PC-9 (cell line): Measurements from ENCODE around the gene VAV2. TPM values are rescaled to one million over a fixed set of nuclear protein-coding genes. Genes with fewer than 3 reads are reported as not detected.

Experiments used
- BruUV-seq: library from RNA; stranded (reverse); fragments of 400-500 nt; replicated peaks from 2 replicates; lab custom pipeline; 2021; lab: Mats Ljungman, UMichigan
- CTCF ChIA-PET: fragments of 300-600 bp; sonication (Branson Sonifier 250); formaldehyde crosslinking; loops from one replicate; lab custom pipeline; 2022; ENCODE audit warnings: antibody characterized with exemption; lab: Charles Lee
- POLR2A ChIA-PET: fragments of 300-600 bp; sonication (Branson Sonifier 250); formaldehyde crosslinking; loops from one replicate; lab custom pipeline; 2022; ENCODE audit warnings: antibody characterized with exemption; ENCODE audit not compliant: unreplicated experiment; lab: Charles Lee
- DNase-seq, 2 experiments: peaks; one replicate each; pipeline versions ENCODE4 v3.0.0 to v3.0.0-alpha.2; 2015 to 2022; ENCODE audit warnings: mixed read lengths in 1 of 2
- H2AFZ ChIP-seq: fragments of 200-600 bp; sonication (generic); 2 replicates; pipeline ENCODE4 v1.8.1; 2017; ENCODE audit warnings: antibody characterized with exemption
- H3F3A ChIP-seq: fragments of 200-600 bp; sonication (generic); 2 replicates; pipeline ENCODE4 v1.8.1; 2017; ENCODE audit warnings: antibody characterized with exemption, mild to moderate bottlenecking, low read depth; ENCODE audit not compliant: insufficient read depth
- H3K27ac ChIP-seq: fragments of 200-600 bp; sonication (generic); 2 replicates; pipeline ENCODE4 v1.6.1; 2016; ENCODE audit warnings: mixed run types
- H3K27me3 ChIP-seq: fragments of 200-600 bp; sonication (generic); 2 replicates; pipeline ENCODE4 v1.6.1; 2016; ENCODE audit warnings: low read depth, mixed run types; ENCODE audit not compliant: insufficient read depth
- H3K36me3 ChIP-seq: fragments of 200-600 bp; sonication (generic); 2 replicates; pipeline ENCODE4 v1.6.1; 2016; ENCODE audit warnings: low read depth, mixed run types
- H3K4me1 ChIP-seq: fragments of 200-600 bp; sonication (generic); replicated peaks from 2 replicates; pipeline ENCODE4 v1.6.1; 2016; ENCODE audit warnings: mixed run types; ENCODE audit not compliant: insufficient read depth
- H3K4me2 ChIP-seq: fragments of 200-600 bp; sonication (generic); 2 replicates; pipeline ENCODE4 v1.6.1; 2017; ENCODE audit warnings: mixed run types
- H3K4me3 ChIP-seq: fragments of 200-600 bp; sonication (generic); 2 replicates; pipeline ENCODE4 v1.6.1; 2016; ENCODE audit warnings: mixed run types
- H3K79me2 ChIP-seq: fragments of 200-600 bp; sonication (generic); 2 replicates; pipeline ENCODE4 v1.6.1; 2017; ENCODE audit warnings: low read depth, mixed run types
- H3K9me2 ChIP-seq: fragments of 200-600 bp; sonication (generic); 2 replicates; pipeline ENCODE4 v1.8.1; 2017; ENCODE audit warnings: mild to moderate bottlenecking; ENCODE audit not compliant: insufficient read depth
- H3K9me3 ChIP-seq: fragments of 200-600 bp; sonication (generic); 2 replicates; pipeline ENCODE4 v1.8.1; 2016; ENCODE audit warnings: low read depth; ENCODE audit not compliant: insufficient read depth
- H4K20me1 ChIP-seq: fragments of 200-600 bp; sonication (generic); 2 replicates; pipeline ENCODE4 v1.8.1; 2017; ENCODE audit not compliant: insufficient read depth
- EZH2 ChIP-seq: fragments of 200-600 bp; sonication (generic); IDR thresholded peaks from 2 replicates; pipeline ENCODE4 v1.8.0; 2017; ENCODE audit warnings: antibody characterized with exemption, low read depth
- intact Hi-C: fragments of 100-400 bp; cut with micrococcal nuclease; formaldehyde crosslinking; loops from one replicate; pipeline ENCODE4 v1.10.0; 2022; ENCODE audit not compliant: unreplicated experiment
- total RNA-seq: library from RNA; stranded (reverse); gene quantifications from 2 replicates; pipeline ENCODE4 v1.2.3, GENCODE V29; 2021
- TF ChIP-seq, protein P1 (sequence below): fragments of 200-600 bp; sonication (generic); conservative IDR thresholded peaks from 2 replicates; pipeline ENCODE4 v1.6.1; 2017; ENCODE audit warnings: mixed run types, antibody characterized with exemption, mild to moderate bottlenecking, moderate library complexity

The VAV2 gene
- total RNA-seq, 1 experiment from 2014 or later, result 36.5 TPM

DNA sequence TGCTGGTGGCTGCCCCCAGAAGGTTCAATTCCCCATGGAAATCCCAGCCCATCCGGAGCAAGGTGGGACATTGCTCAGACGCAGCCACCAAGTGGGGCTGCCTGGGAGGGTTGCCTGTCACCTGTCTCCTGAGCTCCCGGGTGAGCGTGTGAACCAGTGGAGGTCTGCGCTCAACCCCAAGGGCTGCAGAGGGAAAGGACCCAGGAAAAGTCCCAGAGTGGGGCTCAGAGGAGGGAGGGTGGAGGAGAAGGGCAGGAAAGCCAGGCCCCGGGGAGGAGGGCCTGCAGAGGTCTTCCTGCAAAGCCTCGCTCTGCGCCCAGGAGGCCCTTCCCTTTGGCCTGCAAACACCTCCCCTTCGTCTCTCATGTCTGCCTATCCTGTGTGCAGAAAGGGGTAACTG lies 134.5 kb downstream of the VAV2 start:
- Histone ChIP-seq H3K79me2 (peaks cover 12% of the 10 kb centered on the region), H3K36me3 (no peaks in the 10 kb centered on the region), H3F3A (peaks cover 21% of the 10 kb centered on the region), H3K9me2 (no peaks in the 10 kb centered on the region), H4K20me1 (no peaks in the 10 kb centered on the region), H3K4me3 (no peak overlapping the region), H3K27ac (no peak overlapping the region; the same call in 1 of the 2 replicates), H3K27me3 (no peaks in the 10 kb centered on the region), H3K4me2 (no peak overlapping the region), H3K4me1 (peaks cover 28% of the 10 kb centered on the region), H2AFZ (no peak overlapping the region), H3K9me3 (no peaks in the 10 kb centered on the region)
- ChIA-PET CTCF (no interaction called here), POLR2A (no interaction called here)
- no TSS peak for BruUV-seq
- TF ChIP-seq, protein P1, sequence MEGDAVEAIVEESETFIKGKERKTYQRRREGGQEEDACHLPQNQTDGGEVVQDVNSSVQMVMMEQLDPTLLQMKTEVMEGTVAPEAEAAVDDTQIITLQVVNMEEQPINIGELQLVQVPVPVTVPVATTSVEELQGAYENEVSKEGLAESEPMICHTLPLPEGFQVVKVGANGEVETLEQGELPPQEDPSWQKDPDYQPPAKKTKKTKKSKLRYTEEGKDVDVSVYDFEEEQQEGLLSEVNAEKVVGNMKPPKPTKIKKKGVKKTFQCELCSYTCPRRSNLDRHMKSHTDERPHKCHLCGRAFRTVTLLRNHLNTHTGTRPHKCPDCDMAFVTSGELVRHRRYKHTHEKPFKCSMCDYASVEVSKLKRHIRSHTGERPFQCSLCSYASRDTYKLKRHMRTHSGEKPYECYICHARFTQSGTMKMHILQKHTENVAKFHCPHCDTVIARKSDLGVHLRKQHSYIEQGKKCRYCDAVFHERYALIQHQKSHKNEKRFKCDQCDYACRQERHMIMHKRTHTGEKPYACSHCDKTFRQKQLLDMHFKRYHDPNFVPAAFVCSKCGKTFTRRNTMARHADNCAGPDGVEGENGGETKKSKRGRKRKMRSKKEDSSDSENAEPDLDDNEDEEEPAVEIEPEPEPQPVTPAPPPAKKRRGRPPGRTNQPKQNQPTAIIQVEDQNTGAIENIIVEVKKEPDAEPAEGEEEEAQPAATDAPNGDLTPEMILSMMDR, result no peak
- TF ChIP-seq EZH2, result no peak
- DNase-seq, result no peak
- intact Hi-C loops, result no loop called here

DNA sequence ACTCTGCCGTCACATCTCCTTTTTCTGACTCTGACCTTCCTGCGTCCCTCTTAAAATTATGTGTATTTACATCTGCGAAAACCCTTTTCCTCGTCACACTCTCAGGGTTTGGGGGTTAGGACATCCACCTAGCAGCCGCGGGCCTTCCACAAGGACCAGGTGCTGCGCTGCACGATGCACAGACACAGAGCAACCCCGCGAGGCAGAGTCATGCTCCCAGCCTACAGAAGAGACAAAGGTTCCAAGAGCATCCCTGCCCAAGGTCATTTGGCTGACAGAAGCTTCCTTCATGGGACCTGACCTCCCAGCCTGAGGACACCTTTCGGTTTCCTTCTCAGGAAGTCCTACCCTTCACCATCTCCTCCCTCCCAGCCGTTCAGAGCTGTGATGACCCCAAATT lies 135.3 kb downstream of the VAV2 start:
- H2AFZ ChIP-seq, result no peak overlapping the region
- no TSS peak for BruUV-seq
- H3K79me2 ChIP-seq, result peaks cover 12% of the 10 kb centered on the region
- TF ChIP-seq EZH2, result no peak
- TF ChIP-seq, protein P1, result no peak
- H4K20me1 ChIP-seq, result no peaks in the 10 kb centered on the region
- DNase-seq, result no peak
- ChIA-PET CTCF (no interaction called here), POLR2A (no interaction called here)
- H3F3A ChIP-seq, result peaks cover 21% of the 10 kb centered on the region
- no peaks in the 10 kb centered on the region for H3K36me3 ChIP-seq
- no peaks in the 10 kb centered on the region for H3K9me2 ChIP-seq
- H3K4me2 ChIP-seq, result peak overlapping the region; percentile 58; the same call in 1 of the 2 replicates
- H3K27ac ChIP-seq, result peak overlapping the region; percentile 94
- H3K4me1 ChIP-seq, result peaks cover 28% of the 10 kb centered on the region
- H3K9me3 ChIP-seq, result no peaks in the 10 kb centered on the region
- no peaks in the 10 kb centered on the region for H3K27me3 ChIP-seq
- intact Hi-C loops, result no loop called here
- H3K4me3 ChIP-seq, result no peak overlapping the region

DNA sequence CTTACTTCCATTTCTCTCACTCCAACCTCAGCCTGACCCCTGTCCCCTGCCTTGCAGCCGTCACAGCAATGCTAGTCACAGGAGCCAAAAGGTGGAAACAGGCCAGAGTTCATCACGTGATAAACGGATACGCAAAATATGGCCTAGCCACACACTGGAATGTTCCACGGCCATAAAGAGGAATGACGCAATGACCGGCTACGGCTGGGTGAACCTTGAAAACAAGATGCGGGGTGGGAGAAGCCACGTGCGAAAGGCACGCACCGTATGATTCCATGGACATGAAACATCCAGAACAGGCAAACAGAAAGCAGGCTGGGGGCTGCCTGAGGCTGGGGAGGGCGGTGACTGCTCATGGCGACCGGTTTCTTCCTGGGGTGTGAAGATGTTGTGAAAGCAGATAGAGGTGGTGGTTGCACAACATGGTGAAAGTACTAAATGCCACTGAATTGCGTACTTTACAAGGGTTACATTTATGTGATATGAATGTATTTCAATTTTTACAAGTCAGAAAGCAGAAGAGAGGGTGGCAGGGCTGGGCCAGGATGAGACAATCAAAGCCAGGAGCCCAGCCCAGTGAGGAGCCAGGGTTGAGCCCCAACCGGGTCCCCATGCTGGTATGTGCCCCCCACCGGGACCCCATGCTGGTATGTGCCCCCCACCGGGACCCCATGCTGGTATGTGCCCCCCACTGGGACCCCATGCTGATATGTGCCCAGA lies 136.2 kb downstream of the VAV2 start:
- ChIA-PET POLR2A (no interaction called here), CTCF (no interaction called here)
- peaks cover 21% of the 10 kb centered on the region for H3F3A ChIP-seq
- TF ChIP-seq EZH2, result no peak
- TF ChIP-seq, protein P1, result no peak
- no peaks in the 10 kb centered on the region for H4K20me1 ChIP-seq
- H3K27ac ChIP-seq, result peak overlapping the region; percentile 94
- no peaks in the 10 kb centered on the region for H3K27me3 ChIP-seq
- no peak overlapping the region for H2AFZ ChIP-seq
- H3K9me2 ChIP-seq, result no peaks in the 10 kb centered on the region
- no peaks in the 10 kb centered on the region for H3K9me3 ChIP-seq
- intact Hi-C loops, result no loop called here
- H3K79me2 ChIP-seq, result peaks cover 12% of the 10 kb centered on the region
- H3K36me3 ChIP-seq, result no peaks in the 10 kb centered on the region
- peaks cover 28% of the 10 kb centered on the region for H3K4me1 ChIP-seq
- peak overlapping the region; percentile 58 for H3K4me2 ChIP-seq
- no TSS peak for BruUV-seq
- DNase-seq, result peak in 1 of 2 experiments; percentile 91
- H3K4me3 ChIP-seq, result no peak overlapping the region
